Activated CD8-positive, alpha-beta memory T cell treated with anti-CD3 and anti-CD28 coated beads, Interleukin-2, amount 50 U/mL, for 1 hour (primary cell): ENCODE data around the gene ROR1.

Experiments used
- DNase-seq: peaks from one replicate; pipeline ENCODE4 v3.0.0-alpha.2; 2020; ENCODE audit errors: extremely low read depth

Gene ROR1

DNA sequence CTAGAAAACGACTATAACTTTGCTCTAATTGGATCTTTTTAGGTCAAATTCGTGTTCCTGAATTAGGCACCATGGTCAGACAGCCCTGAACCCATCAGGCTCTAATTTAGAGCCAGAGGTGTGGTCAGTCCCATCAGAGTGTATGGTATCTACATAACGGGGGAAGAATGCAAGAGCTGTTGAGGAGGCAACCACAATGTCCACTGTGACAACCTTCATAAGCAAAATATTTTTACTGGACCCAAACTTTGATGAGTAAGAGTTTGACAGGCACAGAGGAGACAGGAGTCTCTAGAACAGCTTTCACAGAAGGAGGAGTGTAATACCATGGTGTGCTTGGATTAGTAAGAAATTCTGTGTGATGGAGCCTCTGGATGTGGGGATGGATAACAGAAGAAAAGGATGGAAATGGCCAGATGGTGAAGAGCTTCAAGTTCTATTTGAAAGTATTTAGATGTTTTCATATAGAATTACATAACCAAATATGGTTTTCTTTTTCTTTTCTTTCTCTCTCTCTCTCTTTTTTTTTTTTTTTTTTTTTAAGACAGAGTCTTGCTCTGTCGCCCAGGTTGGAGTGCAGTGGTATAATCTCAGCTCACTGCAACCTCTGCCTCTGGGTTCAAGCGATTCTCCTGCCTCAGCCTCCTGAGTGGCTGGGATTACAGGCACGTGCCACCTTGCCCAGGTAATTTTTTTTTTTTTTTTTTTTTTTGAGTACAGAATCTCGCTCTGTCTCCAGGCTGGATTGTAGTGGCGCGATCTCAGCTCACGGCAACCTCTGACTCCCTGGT is 454.5 kb downstream of the ROR1 start:
- no peak for DNase-seq

DNA sequence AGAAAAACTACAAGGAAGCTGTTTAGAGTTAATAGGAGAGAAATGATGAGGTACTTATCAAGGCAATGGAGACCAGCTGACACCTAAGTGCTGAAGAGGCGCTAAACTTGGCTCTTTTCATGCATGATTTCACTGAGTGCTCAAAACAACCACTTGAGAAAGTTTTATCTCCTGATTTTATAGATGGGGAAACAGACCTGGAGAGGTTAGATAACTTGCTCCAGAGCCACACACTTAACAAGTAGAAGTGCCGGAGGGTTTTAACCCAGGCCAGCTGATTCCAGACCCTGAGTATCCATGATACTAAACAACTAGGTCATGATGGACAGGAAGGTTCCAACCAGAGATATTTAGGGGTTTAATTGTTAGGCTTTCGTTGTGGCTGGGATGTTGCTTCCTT is 455.5 kb downstream of the ROR1 start:
- no peak for DNase-seq
